Tibial artery (tissue), 4 donors: Measurements from ENCODE around the gene PRKG1.

Source experiments
- DNase-seq, 2 donors: peaks; one replicate each; pipeline ENCODE4 v3.0.0-alpha.2; 2019
- H3K27ac ChIP-seq, 2 donors: fragments of 200-600 bp; sonication (generic) in 1 of 2; 1 replicate in 1 of 2; 2 replicates in 1 of 2; pipeline ENCODE4 v1.5.1; 2018 to 2019; ENCODE audit warnings: mild to moderate bottlenecking in 1 of 2
- H3K27me3 ChIP-seq, 2 donors: fragments of 200-600 bp; sonication (generic) in 1 of 2; one replicate each; pipeline versions ENCODE4 v1.5.1 to v1.6.0; 2016 to 2019
- H3K36me3 ChIP-seq, 3 donors: fragments of 200-600 bp; sonication (generic) in 2 of 3; one replicate each; pipeline ENCODE4 v1.5.1; 2016 to 2019; ENCODE audit warnings: mild to moderate bottlenecking in 2 of 3
- H3K4me1 ChIP-seq, 4 donors: fragments of 200-600 bp; sonication (generic) in 2 of 4; 1 replicate in 3 of 4; 2 replicates in 1 of 4; pipeline ENCODE4 v1.5.1; 2016 to 2019
- H3K4me3 ChIP-seq, 2 donors: fragments of 200-600 bp; sonication (generic) in 1 of 2; 1 replicate in 1 of 2; 2 replicates in 1 of 2; pipeline ENCODE4 v1.5.1; 2018 to 2019; ENCODE audit warnings: mild to moderate bottlenecking in 2 of 2
- H3K9me3 ChIP-seq, 3 donors: fragments of 200-600 bp; sonication (generic) in 1 of 3; one replicate each; pipeline ENCODE4 v1.5.1; 2016 to 2019
- intact Hi-C: fragments of 100-400 bp; cut with DNase I; formaldehyde crosslinking; loops from one replicate; pipeline ENCODE4 v1.15.0; 2023; ENCODE audit warnings: low total_unique reads
- TF ChIP-seq, protein P1 (sequence below), 2 experiments: fragments of 200-600 bp in 1 of 2; fragments of 450-650 bp in 1 of 2; IDR thresholded peaks; one replicate each; pipeline ENCODE4 v1.5.1; 2017 to 2019; ENCODE audit warnings: antibody characterized with exemption in 2 of 2, mild to moderate bottlenecking in 1 of 2, moderate library complexity in 1 of 2

PRKG1 gene

DNA sequence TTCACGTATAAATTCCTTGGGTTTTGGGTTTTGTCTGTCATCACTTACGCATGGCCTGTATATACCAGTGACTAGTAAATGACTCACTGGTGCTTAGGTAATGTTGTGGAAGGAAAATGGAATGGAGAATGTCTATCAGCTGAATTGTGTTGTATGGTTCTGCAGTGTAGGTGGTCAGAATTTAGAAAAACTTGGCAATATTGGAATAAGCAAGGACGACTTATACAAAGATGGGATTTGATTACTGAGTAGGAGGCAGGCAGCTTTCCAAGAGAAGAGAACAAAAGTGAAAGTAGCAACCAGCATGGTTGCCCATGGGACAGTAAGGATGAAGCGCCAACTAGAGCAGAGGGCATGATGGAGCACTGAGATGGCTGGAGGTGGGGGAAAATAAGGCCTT lies 793.7 kb downstream of the PRKG1 start:
- no peak overlapping the region for H3K4me3 ChIP-seq
- no peaks in the 10 kb centered on the region for H3K9me3 ChIP-seq
- H3K27ac ChIP-seq: no peak overlapping the region
- no peak for DNase-seq
- H3K4me1 ChIP-seq: no peaks in the 10 kb centered on the region
- no peaks in the 10 kb centered on the region for H3K36me3 ChIP-seq
- intact Hi-C loops: no loop called here
- TF ChIP-seq, protein P1, sequence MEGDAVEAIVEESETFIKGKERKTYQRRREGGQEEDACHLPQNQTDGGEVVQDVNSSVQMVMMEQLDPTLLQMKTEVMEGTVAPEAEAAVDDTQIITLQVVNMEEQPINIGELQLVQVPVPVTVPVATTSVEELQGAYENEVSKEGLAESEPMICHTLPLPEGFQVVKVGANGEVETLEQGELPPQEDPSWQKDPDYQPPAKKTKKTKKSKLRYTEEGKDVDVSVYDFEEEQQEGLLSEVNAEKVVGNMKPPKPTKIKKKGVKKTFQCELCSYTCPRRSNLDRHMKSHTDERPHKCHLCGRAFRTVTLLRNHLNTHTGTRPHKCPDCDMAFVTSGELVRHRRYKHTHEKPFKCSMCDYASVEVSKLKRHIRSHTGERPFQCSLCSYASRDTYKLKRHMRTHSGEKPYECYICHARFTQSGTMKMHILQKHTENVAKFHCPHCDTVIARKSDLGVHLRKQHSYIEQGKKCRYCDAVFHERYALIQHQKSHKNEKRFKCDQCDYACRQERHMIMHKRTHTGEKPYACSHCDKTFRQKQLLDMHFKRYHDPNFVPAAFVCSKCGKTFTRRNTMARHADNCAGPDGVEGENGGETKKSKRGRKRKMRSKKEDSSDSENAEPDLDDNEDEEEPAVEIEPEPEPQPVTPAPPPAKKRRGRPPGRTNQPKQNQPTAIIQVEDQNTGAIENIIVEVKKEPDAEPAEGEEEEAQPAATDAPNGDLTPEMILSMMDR (IDR thresholded peaks at IDR 0.05): no peak
- H3K27me3 ChIP-seq: no peaks in the 10 kb centered on the region

DNA sequence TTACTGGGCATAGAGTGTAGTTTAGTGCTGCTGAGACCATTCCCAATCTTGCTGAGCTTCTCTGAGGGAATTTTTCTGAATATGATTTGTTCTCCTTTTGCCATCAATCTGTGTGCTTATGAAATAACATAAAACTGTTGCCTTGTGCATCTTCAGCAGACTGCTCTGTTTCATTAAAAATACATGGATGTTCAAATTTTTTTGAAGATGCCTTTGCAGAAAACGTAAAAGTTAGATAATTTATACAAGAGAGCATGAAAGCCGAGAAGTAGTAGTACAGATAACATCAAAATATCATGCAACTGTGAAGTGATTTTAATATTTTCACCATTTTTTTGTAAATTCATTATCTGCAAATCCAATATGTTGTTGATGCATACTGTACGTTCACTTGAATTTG lies 799.8 kb downstream of the PRKG1 start:
- TF ChIP-seq, protein P1 (IDR thresholded peaks at IDR 0.05): no peak
- Histone ChIP-seq H3K36me3 (no peaks in the 10 kb centered on the region), H3K9me3 (no peaks in the 10 kb centered on the region), H3K27me3 (no peaks in the 10 kb centered on the region), H3K27ac (no peak overlapping the region), H3K4me3 (no peak overlapping the region), H3K4me1 (peaks cover 0 to 33% (median 10%) of the 10 kb centered on the region in 4 donors)
- intact Hi-C loops: no loop called here
- no peak for DNase-seq

DNA sequence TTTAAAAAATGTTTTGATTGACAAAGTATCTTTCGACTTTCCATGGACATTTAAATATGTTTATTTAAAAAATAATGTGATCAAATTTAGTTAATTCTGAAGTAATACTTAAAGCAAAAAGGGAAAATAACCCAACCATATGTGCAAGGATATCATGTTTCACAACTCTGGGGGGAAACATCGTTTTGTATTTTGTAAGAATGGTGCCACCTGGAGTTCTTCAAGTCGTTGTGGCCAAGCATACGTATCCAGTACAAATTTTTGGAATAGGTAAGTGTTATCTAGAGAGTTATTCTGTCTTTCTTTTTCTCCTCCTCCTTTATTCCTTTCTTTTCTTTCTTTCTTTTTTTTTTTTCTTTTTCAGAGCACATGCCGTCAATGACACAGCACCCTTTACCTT lies 801.3 kb downstream of the PRKG1 start:
- intact Hi-C loops: no loop called here
- Histone ChIP-seq H3K27ac (peak overlapping the region in 1 of 2 donors; percentile 24), H3K27me3 (no peaks in the 10 kb centered on the region), H3K9me3 (no peaks in the 10 kb centered on the region), H3K36me3 (no peaks in the 10 kb centered on the region), H3K4me1 (peaks cover 0 to 46% (median 15%) of the 10 kb centered on the region in 4 donors), H3K4me3 (no peak overlapping the region)
- TF ChIP-seq, protein P1 (IDR thresholded peaks at IDR 0.05): no peak
- DNase-seq: no peak

DNA sequence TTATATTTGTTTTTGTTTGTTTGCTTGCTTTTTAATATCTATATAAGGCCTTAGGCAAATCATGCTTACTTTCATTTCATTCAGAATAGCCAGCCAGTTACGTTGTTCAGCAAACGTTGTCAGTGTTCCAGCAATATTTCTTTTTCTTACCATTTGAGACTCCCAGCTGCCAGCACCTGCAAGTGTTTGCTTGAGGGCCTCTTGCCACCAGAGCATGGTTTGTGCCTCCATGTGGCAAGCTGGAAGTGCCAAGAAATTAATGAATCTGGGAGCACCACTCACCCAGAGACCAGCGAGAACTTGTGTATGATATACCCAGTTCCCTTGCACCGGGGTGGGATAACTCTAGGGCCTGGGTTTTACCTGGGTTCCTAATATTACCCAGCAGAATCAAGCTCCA lies 802.2 kb downstream of the PRKG1 start:
- no peaks in the 10 kb centered on the region for H3K27me3 ChIP-seq
- no peaks in the 10 kb centered on the region for H3K36me3 ChIP-seq
- no peak for DNase-seq
- H3K27ac ChIP-seq: peak overlapping the region in 1 of 2 donors; percentile 24
- TF ChIP-seq, protein P1 (IDR thresholded peaks at IDR 0.05): no peak
- intact Hi-C loops: no loop called here
- peaks cover 0 to 46% (median 15%) of the 10 kb centered on the region in 4 donors for H3K4me1 ChIP-seq
- no peaks in the 10 kb centered on the region for H3K9me3 ChIP-seq
- H3K4me3 ChIP-seq: no peak overlapping the region

DNA sequence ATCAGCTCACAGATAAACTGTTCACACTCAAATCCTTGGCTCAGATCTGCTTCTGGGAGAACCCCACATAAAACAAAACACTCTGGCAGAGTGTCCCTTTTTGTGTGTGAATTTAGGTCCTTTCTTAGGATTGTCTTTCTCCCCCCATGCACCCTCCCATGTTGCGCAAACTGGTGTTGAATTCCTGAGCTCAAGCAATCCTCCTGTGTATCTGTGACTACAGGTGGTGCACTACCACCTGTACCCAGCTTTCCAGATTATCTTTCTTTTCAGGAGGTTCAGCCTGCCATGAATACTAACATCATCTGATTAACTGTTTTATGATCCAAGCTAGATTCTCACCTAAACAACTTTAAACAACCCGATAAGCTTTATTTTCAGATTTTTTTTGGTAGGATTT lies 802.7 kb downstream of the PRKG1 start:
- no peak for DNase-seq
- Histone ChIP-seq H3K36me3 (no peaks in the 10 kb centered on the region), H3K27me3 (no peaks in the 10 kb centered on the region), H3K27ac (no peak overlapping the region), H3K4me1 (peaks cover 0 to 46% (median 15%) of the 10 kb centered on the region in 4 donors), H3K4me3 (no peak overlapping the region), H3K9me3 (no peaks in the 10 kb centered on the region)
- intact Hi-C loops: no loop called here
- TF ChIP-seq, protein P1 (IDR thresholded peaks at IDR 0.05): no peak

DNA sequence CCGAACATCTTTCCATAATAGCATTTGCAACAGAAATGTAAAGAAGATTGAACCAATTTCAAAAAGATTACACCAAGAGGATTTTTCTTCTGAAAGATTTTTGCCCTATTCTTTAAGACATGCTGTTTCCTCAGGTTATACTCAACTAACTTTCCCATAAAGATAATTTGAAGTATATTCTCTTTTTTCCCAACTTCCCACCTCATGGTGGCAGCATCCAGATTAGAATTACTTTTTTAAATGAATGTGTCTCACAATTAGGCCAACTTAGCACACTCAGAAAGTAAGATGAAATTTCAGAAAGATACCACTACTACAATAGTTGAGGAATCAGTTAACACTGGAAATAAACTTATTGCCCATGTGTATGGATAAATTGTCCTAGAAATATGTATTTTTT lies 803.3 kb downstream of the PRKG1 start:
- Histone ChIP-seq H3K4me1 (peaks cover 0 to 46% (median 15%) of the 10 kb centered on the region in 4 donors), H3K27ac (no peak overlapping the region), H3K9me3 (no peaks in the 10 kb centered on the region), H3K27me3 (no peaks in the 10 kb centered on the region), H3K36me3 (no peaks in the 10 kb centered on the region), H3K4me3 (no peak overlapping the region)
- TF ChIP-seq, protein P1 (IDR thresholded peaks at IDR 0.05): no peak
- intact Hi-C loops: no loop called here
- no peak for DNase-seq
